ENCODE results near the gene NHSL1. TPM values are rescaled to one million over a fixed set of nuclear protein-coding genes. Genes with fewer than 3 reads are reported as not detected.
"Not testable (repeated sequence)": the region's sequence is repeated elsewhere in the genome, so short reads cannot be mapped to it uniquely, and the experiment has no call there.

Gene NHSL1
- total RNA-seq, 1 experiment from 2014 or later: 32.1 TPM

- Mint-ChIP-seq H3K36me3 (ENCODE audit: insufficient read depth, unreplicated experiment) (peaks cover 26% of the 10 kb centered on the region), H3K27me3 (ENCODE audit: insufficient read depth, unreplicated experiment) (no peaks in the 10 kb centered on the region), H3K27ac (ENCODE audit: low read depth, unreplicated experiment) (no peak overlapping the region), H3K4me3 (ENCODE audit: unreplicated experiment) (no peak overlapping the region), H3K4me1 (ENCODE audit: insufficient read depth, unreplicated experiment) (peaks cover 6% of the 10 kb centered on the region), H3K9me3 (ENCODE audit: unreplicated experiment) (no peaks in the 10 kb centered on the region)
- no peak for TF ChIP-seq CTCF (IDR thresholded peaks at IDR 0.05; ENCODE audit: unreplicated experiment)
- ChIA-PET POLR2A (interaction anchor here (0.6 to 0.8 kb wide), 3 partner anchors 78 to 310 kb away, joined by 3 to 4 read pairs (median 3); no protein-coding TSS in a partner anchor), CTCF (interaction anchor here (0.6 to 10.5 kb wide), 9 partner anchors 9 to 339 kb away, joined by 3 to 213 read pairs (median 7); no protein-coding TSS in a partner anchor)
- no TSS peak for BruUV-seq (replicated peaks)
- intact Hi-C loops (cut with micrococcal nuclease): no loop called here
- no peak for DNase-seq (ENCODE audit: unreplicated experiment)
Measured at GRCh38 chr6:138426500-138427123, 72.7 kb downstream of the NHSL1 start.

- H3K4me3 Mint-ChIP-seq (ENCODE audit: unreplicated experiment); H3K27ac Mint-ChIP-seq (ENCODE audit: low read depth, unreplicated experiment); intact Hi-C loops (cut with micrococcal nuclease); H3K4me1 Mint-ChIP-seq (ENCODE audit: insufficient read depth, unreplicated experiment); H3K9me3 Mint-ChIP-seq (ENCODE audit: unreplicated experiment); BruUV-seq (replicated peaks); H3K27me3 Mint-ChIP-seq (ENCODE audit: insufficient read depth, unreplicated experiment); DNase-seq (ENCODE audit: unreplicated experiment): not testable (repeated sequence)
- CTCF ChIA-PET: interaction anchor here (0.8 to 10.5 kb wide), 5 partner anchors 83 to 423 kb away, joined by 3 to 213 read pairs (median 9); no protein-coding TSS in a partner anchor
- POLR2A ChIA-PET: interaction anchor here (1.3 kb wide), 1 partner anchor 96 kb away, joined by 7 read pairs; no protein-coding TSS in a partner anchor
- peaks cover 30% of the 10 kb centered on the region for H3K36me3 Mint-ChIP-seq (ENCODE audit: insufficient read depth, unreplicated experiment)
Measured at GRCh38 chr6:138425256-138425655, 74.0 kb downstream of the NHSL1 start.

GRCh38 chr6:138424004-138424904 is 75.0 kb downstream of the NHSL1 start:
- DNase-seq (ENCODE audit: unreplicated experiment): no peak
- ChIA-PET CTCF (interaction anchor here (0.6 to 10.5 kb wide), 6 partner anchors 31 to 339 kb away, joined by 3 to 213 read pairs (median 6); no protein-coding TSS in a partner anchor), POLR2A (interaction anchor here (0.6 to 1.4 kb wide), 2 partner anchors 13 to 236 kb away, joined by 4 read pairs; no protein-coding TSS in a partner anchor)
- Mint-ChIP-seq H3K36me3 (ENCODE audit: insufficient read depth, unreplicated experiment) (peaks cover 30% of the 10 kb centered on the region), H3K4me3 (ENCODE audit: unreplicated experiment) (no peak overlapping the region), H3K4me1 (ENCODE audit: insufficient read depth, unreplicated experiment) (peaks cover 6% of the 10 kb centered on the region), H3K9me3 (ENCODE audit: unreplicated experiment) (no peaks in the 10 kb centered on the region), H3K27ac (ENCODE audit: low read depth, unreplicated experiment) (no peak overlapping the region), H3K27me3 (ENCODE audit: insufficient read depth, unreplicated experiment) (no peaks in the 10 kb centered on the region)
- intact Hi-C loops (cut with micrococcal nuclease): no loop called here
- no peak for TF ChIP-seq CTCF (IDR thresholded peaks at IDR 0.05; ENCODE audit: unreplicated experiment)
- BruUV-seq (replicated peaks): no TSS peak

- no TSS peak for BruUV-seq (replicated peaks)
- CTCF ChIA-PET: interaction anchor here (0.6 to 1.0 kb wide), 3 partner anchors 8 to 307 kb away, joined by 3 to 4 read pairs (median 4); no protein-coding TSS in a partner anchor
- TF ChIP-seq CTCF (IDR thresholded peaks at IDR 0.05; ENCODE audit: unreplicated experiment): no peak
- Mint-ChIP-seq H3K27ac (ENCODE audit: low read depth, unreplicated experiment) (no peak overlapping the region), H3K4me1 (ENCODE audit: insufficient read depth, unreplicated experiment) (peaks cover 6% of the 10 kb centered on the region), H3K9me3 (ENCODE audit: unreplicated experiment) (no peaks in the 10 kb centered on the region), H3K36me3 (ENCODE audit: insufficient read depth, unreplicated experiment) (peaks cover 32% of the 10 kb centered on the region), H3K4me3 (ENCODE audit: unreplicated experiment) (no peak overlapping the region), H3K27me3 (ENCODE audit: insufficient read depth, unreplicated experiment) (no peaks in the 10 kb centered on the region)
- intact Hi-C loops (cut with micrococcal nuclease): no loop called here
- POLR2A ChIA-PET: interaction anchor here (0.8 to 1.4 kb wide), 4 partner anchors 12 to 21 kb away, joined by 3 to 6 read pairs (median 4); no protein-coding TSS in a partner anchor
- no peak for DNase-seq (ENCODE audit: unreplicated experiment)
Measured at GRCh38 chr6:138422861-138423260, 76.4 kb downstream of the NHSL1 start.
